Stimulated activated CD8-positive, alpha-beta memory T cell treated with anti-CD3 and anti-CD28 coated beads, Interleukin-7, amount 100 ng/mL, for 48 hours (primary cell): ENCODE measurements around the gene CRTC1.

Experiments
- DNase-seq, 2 donors: peaks; one replicate each; pipeline ENCODE4 v3.0.0-alpha.2; 2020; ENCODE audit warnings: low read depth in 1 of 2; ENCODE audit errors: extremely low read depth in 1 of 2

The CRTC1 gene

DNA sequence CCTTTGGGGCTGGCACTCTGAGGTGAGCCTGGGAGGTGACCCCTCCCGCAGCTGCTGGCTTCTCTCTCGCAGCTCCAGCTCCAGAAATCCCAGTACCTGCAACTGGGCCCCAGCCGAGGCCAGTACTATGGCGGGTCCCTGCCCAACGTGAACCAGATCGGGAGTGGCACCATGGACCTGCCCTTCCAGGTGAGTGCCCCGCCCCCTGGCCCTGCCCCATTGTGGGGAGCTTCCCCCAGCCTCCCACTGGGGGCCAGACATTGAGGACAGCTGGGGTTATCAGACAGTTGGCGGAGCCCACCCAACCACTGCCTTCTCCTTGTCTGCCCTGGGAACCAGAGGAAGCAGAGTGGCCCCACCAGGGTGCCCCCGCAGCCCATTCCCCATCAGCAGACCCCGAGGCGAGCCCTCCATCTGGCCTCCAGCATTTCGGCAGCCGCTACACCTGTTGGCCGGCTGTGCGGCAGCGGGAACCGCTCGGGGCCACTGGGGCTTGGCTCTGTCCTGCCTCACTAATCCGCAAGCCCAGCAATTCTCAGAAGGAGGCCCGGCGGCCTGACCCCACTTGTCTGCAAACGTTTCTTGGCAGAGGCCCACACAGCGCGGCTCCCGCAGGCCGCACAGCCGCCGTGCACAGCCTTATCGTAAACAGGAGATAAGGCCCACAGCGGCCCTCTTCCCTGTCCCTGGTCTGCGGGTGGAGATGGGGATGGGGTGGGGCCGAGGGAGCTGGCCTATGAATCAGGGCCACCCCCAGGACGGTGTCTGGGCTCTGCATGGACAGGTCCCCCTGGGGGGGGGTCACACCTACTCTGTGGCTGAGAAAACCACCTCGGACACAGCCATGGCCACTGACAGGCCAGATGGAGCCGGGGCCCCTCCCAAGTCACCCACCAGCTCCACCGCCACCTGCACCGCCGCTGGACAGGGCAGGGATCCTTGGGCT lies 59.6 kb downstream of the CRTC1 start:
- DNase-seq: no peak

DNA sequence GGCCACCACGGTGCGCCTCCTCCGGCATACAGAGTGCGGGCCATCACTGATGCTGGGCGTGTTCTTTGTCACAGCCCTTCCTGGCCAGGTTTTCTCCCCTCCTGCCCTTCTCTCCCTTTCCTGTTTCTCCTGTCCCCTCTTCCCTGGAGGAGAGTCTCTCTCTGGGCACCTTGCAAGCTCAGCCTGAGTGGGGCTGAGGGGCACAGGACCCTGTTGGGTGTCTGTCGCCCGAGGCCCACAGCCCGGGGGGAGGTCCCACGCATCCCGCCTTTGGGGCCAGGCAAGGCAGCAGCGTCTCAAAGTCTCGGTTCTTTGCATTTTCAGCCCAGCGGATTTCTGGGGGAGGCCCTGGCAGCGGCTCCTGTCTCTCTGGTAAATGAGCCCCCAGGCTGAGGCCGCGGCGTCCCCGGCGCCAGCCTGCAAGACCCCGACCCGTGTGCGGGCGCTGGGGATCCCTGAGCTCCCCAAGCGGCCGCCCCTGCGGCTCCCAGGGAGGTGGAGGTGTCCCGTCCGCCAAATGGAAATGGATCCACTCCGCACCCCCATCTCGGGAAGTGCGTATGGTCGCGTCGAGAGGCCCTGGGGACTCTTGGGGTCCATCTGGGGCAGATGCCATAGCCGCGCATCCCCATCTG lies 60.4 kb downstream of the CRTC1 start:
- no peak for DNase-seq

DNA sequence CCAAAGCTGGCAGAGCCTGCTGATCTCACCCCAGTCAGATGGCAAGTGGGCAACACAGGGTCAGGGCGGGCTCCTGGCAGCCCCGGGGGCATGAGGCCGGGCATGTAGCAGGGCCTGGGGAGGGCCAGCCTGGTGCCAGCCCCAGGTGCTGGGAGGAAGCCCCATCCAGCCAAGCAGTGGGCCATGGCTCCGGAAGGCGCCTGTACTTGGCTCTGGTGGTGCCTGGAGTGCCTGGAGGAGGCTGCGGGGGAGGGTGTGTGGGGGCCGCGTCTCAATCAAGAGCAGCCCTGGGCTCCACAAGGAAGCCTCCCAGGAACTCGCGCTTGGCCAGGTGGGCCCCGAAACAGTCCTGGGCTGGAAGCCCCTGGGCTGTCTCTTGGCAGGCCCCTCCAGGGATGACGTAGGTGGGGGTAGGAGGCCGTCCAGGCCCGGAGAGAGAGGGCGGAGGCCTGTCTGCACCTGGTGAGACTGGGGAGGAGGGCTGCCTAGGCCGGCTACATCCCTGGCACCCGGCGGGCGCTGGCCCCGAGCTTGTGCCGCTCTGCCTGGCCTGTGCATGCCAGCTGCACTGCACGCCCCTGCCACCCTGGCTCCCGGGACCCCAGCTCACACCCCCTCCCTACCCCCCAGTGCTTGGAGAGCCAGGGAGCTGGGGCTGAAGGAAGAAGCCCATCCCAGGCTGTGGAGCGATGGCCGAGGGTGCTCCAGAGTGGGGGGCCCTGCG lies 61.7 kb downstream of the CRTC1 start:
- DNase-seq: no peak

DNA sequence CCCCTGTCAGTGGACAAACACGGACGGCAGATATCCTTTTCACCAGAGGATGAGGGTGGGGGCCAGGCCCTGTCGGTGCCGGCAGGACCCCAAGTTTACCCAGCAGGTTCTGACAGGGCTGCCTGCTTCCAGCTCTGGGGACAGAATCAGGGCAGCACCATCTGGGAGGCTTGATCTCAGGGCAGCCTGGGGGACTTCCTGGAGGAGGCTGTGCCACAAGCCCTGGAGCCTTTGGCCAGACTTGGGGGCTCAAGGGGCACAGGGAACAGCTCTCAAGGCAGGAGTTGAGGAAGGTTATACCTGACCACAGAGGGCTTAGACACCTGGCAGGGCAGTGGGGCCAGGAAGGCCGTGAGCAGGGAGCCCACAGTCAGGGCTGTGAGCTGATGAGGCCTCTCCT lies 62.5 kb downstream of the CRTC1 start:
- no peak for DNase-seq

- DNase-seq: no peak
Measured at GRCh38 chr19:18746401-18747325, 63.2 kb downstream of the CRTC1 start.

DNA sequence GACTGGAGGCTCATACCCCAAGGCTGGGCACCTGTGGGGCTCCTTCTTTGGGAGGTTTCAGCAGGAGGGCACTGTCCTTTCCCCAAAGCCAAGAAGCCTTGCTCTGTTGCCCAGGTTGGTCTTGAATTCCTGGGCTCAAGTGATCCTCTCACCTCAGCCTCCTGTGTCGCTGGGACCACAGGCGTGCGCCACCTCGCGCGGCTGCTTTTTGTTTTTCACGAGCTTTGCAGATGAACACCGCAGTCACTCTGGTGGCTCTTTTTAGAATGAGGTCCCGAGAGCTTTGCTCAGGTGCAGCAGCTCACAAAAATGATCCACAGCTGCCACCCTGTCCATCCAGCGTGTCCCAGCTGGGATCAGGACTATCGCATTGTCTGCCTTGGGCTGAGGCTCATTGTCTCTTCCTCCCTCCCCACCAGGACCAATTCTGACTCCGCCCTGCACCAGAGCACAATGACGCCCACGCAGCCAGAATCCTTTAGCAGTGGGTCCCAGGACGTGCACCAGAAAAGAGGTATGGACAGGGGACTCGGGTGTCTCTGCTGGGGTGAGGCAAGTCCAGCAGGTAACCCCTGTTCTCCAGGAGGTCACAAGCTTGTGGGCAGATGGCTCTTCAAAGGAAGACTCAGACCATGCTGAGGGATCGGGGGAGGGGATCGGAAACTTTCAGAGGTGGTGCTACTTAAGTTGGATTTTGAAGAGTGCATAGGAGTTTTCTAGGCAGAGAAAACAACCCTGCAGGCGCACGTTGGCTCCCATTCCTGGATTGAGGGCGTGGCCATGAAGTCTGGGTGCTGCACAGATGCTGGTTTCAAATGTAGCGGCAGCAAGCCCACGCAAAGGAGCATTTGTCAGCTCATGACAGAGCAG lies 66.1 kb downstream of the CRTC1 start:
- DNase-seq: no peak

- DNase-seq: no peak
Measured at GRCh38 chr19:18750295-18750970, 67.0 kb downstream of the CRTC1 start.

DNA sequence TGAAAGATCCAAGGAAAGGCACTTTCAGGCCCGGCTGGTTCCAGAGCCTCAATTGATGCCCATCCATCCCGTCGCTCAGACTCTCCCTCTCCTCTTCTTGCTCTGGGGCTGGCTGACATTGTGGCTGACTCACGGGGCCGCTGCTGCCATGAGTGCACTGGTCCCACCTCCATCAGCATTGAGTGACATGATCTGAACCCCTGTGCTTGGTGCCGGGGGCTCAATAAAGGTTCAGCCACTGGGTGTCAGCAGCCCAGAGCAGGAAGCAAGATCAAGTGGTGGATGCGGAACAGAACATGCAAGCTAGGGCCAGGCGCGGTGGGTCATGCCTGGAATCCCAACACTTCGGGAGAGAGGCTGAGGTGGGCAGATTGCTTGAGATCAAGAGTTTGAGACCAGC lies 68.1 kb downstream of the CRTC1 start:
- no peak for DNase-seq

DNA sequence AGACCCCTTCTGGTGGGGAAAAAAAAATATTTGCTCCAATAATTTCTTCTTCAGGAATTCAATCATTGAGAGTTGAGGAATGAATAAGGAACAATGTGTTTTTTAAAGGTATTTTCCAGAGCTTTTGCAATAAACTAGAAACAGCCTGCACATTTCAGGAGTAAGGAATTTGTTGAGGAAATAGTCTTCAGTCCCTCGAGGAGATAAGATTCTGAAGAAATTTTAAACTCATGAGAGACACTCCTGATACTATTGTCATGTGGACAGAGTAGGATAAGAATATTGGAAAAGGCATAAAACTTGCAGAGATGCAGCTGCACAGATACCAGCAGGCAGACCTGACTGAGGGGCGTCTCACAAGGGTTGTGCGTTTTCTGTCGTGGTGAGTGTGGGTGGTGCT lies 71.0 kb downstream of the CRTC1 start:
- no peak for DNase-seq

DNA sequence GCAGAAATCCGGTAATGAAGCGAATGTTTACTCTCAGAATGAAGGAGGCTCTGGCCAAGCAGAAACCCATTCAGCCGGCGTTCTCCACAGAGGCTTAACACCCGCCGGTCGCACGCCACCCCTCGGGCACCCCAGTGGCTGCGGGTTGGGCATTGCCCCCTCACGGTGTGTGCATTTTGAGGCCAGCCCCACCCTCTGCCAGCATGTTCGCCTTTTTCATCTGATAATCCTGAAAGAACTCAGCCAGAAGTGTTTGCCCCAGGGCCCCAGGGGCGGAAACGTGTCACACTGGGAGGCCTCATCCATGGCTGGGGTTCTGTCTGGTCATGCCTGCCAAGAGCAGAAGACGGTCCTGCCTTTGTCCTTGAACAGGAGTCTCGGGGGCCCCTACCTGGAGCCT lies 73.4 kb downstream of the CRTC1 start:
- no peak for DNase-seq

- no peak for DNase-seq
Measured at GRCh38 chr19:18759304-18759994, 76.0 kb downstream of the CRTC1 start.

DNA sequence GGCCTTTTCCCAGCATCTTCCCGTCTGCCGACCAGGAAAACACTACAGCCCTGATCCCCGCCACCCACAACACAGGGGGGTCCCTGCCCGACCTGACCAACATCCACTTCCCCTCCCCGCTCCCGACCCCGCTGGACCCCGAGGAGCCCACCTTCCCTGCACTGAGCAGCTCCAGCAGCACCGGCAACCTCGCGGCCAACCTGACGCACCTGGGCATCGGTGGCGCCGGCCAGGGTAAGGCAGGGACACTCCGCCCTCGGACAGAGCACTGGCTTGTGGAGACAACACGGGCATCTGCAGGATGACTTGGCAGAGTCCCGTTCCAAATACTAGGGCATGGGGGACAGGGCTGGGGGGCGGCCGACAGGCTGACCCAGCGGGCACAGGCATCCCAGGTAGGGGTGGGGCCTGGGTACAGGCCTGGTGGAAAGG lies 76.5 kb downstream of the CRTC1 start:
- DNase-seq: no peak

DNA sequence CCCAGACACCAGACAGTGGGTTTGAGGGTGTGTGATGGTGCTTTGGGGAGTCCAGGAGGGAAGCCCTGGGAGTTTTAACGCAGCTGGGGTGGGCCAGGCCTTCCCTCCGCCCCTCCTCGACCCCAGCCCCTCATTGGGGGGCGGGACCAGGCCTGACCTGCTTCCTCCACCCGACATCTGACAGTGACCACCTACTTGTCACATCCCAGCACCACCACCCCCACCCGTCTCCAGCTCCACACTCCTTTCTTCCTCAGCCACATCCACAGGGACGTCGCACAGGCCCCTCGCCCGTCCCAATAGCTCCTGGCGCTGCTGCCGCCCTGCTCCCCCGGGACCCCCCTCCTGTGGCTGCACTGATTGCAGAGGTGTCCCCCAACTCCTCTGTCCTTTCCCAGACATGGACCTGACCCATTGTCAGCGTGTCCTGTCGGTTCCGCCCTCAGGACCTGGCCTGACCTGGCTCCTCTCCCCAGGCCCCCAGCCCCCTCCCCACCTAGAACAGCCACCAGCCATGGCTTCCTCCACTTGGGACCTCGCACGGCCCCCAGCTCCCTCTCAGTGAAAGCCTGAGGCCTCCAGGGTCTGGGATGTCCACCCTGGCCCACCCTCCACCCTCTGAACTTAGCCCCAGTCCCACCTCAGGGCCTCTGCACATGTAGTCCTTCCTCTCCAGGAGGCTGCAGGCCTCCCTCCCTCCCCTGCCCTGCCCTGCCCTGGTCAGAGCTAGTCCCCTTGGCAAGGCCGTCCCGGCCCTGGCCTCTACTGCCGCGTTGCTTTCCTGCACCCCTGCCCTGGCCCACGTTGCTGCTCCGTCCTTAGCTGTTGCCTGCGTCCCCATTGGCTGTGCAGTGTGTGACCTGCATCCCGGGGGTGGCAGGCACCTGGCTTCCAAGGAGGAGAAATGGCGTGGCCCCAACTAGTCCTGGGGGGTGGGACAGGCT lies 77.2 kb downstream of the CRTC1 start:
- DNase-seq: no peak

GRCh38 chr19:18761531-18762110 lies 78.1 kb downstream of the CRTC1 start:
- DNase-seq: no peak

- no peak for DNase-seq
Measured at GRCh38 chr19:18762125-18763023, 78.9 kb downstream of the CRTC1 start.
